K562 (cell line): ENCODE data around the gene CSNK1G2. TPM values are rescaled to one million over a fixed set of nuclear protein-coding genes. Genes with fewer than 3 reads are reported as not detected.
A peak's percentile ranks its signal among the peaks of the same experiment; 100 is the strongest.

ENCODE experiments used
- EP400 ChIP-seq: fragments of 450-650 bp; IDR thresholded peaks from 2 replicates; pipeline ENCODE4 v1.6.1; 2017; ENCODE audit warnings: antibody characterized with exemption, mild to moderate bottlenecking, moderate library complexity
- NR1H2 ChIP-seq: sonication (generic); formaldehyde crosslinking; IDR thresholded peaks from 2 replicates; pipeline ENCODE4 v1.4.0; 2020; ENCODE audit warnings: mild to moderate bottlenecking, missing genetic modification reagents
- POLR2G ChIP-seq: fragments of 200-400 bp; formaldehyde crosslinking; IDR thresholded peaks from 2 replicates; pipeline ENCODE4 v1.6.1; 2017; ENCODE audit warnings: low read depth, mild to moderate bottlenecking, antibody characterized with exemption, low read length, moderate library complexity
- RBFOX2 ChIP-seq: fragments of 200-400 bp; formaldehyde crosslinking; IDR thresholded peaks from 2 replicates; pipeline ENCODE4 v1.6.1; 2017; ENCODE audit warnings: low read depth, mild to moderate bottlenecking, low read length, moderate library complexity
- RBM14 ChIP-seq: fragments of 200-400 bp; formaldehyde crosslinking; IDR thresholded peaks from 2 replicates; pipeline ENCODE4 v1.6.1; 2018; ENCODE audit warnings: low read depth, mild to moderate bottlenecking, low read length, moderate library complexity, borderline replicate concordance; ENCODE audit not compliant: insufficient read depth
- RNF219 ChIP-seq: fragments of 250-450 bp; sonication (Bioruptor Pico); IDR thresholded peaks from 2 replicates; pipeline ENCODE4 v1.5.0; 2022; ENCODE audit warnings: mild to moderate bottlenecking
- SRF ChIP-seq, 2 experiments: fragments of 250-450, 450-650 bp in 1 of 2; sonication (Bioruptor Pico) in 1 of 2; sonication (generic) in 1 of 2; formaldehyde crosslinking; IDR thresholded peaks; 2 replicates each; pipeline versions ENCODE4 v1.5.0 to v1.5.1; 2020 to 2022; ENCODE audit warnings: mild to moderate bottlenecking in 1 of 2, missing genetic modification reagents in 1 of 2
- ZNF717 ChIP-seq: fragments of 250-450 bp; sonication (Bioruptor Pico); IDR thresholded peaks from 2 replicates; pipeline ENCODE4 v1.5.0; 2021
- polyA plus RNA-seq, 8 experiments: library from polyadenylated mRNA; depleted of rRNA in 4 of 8; stranded (reverse) in 5 of 8; unstranded in 3 of 8; fragments of >200 nt; fragmentation: Nextera tagmentation in 2 of 8; fragmentation: Illumina TruSeq in 1 of 8; extraction: Ambion mirVana in 2 of 8; extraction: Trizol in 1 of 8; gene quantifications; 2 replicates each; pipeline versions ENCODE4 v1.2.1 to v1.2.3, GENCODE V29; 2011 to 2014; ENCODE audit warnings: inconsistent platforms in 1 of 8, missing spikeins in 1 of 8
- total RNA-seq, 7 experiments: library from RNA; depleted of rRNA in 6 of 7; stranded (reverse); fragments of >200 nt in 6 of 7; fragmentation: Illumina TruSeq in 2 of 7; extraction: Trizol in 2 of 7; gene quantifications; 2 replicates each; pipeline versions ENCODE4 v1.2.1 to v1.2.3, GENCODE V29; 2011 to 2021; ENCODE audit warnings: low replicate concordance in 1 of 7
- TF ChIP-seq, protein P1 (sequence below): fragments of 450-650 bp; IDR thresholded peaks from 2 replicates; pipeline ENCODE4 v1.6.1; 2016; ENCODE audit warnings: mild to moderate bottlenecking, moderate library complexity
- TF ChIP-seq, protein P2 (sequence below): sonication (generic); formaldehyde crosslinking; IDR thresholded peaks from 2 replicates; pipeline ENCODE4 v1.8.0; 2022; ENCODE audit warnings: mild to moderate bottlenecking, missing genetic modification reagents

The CSNK1G2 gene
- total and polyA plus RNA-seq, 9 of the 15 experiments (the other 6 are each of a cell fraction or from before 2014, with no cell fraction given) = 0.48 to 119 (median 49.5) TPM

DNA sequence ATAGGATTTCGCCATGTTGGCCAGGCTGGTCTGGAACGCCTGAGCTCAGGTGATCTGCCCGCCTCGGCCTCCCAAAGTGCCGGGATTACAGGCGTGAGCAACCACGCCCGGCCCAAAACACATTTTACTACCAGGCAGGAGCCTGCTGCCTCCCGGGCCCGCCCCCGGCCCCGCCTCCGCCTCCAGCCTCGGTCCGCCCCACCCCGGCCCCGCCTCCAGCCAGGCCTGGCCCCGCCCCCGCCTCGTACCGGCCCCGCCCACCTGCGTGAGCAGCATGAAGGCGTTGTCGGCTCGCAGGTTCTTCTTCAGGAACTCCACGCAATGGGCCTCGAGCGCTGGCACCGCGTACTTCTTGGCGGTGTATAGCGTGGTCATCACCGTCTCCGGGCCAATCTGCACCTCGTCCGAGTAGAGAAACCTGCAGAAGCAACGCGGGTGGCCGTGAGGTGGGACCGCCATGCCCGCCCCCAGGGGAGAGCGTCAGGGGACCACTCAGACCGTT is 51.8 kb downstream of the CSNK1G2 start (continued):
- TF ChIP-seq, protein P1, sequence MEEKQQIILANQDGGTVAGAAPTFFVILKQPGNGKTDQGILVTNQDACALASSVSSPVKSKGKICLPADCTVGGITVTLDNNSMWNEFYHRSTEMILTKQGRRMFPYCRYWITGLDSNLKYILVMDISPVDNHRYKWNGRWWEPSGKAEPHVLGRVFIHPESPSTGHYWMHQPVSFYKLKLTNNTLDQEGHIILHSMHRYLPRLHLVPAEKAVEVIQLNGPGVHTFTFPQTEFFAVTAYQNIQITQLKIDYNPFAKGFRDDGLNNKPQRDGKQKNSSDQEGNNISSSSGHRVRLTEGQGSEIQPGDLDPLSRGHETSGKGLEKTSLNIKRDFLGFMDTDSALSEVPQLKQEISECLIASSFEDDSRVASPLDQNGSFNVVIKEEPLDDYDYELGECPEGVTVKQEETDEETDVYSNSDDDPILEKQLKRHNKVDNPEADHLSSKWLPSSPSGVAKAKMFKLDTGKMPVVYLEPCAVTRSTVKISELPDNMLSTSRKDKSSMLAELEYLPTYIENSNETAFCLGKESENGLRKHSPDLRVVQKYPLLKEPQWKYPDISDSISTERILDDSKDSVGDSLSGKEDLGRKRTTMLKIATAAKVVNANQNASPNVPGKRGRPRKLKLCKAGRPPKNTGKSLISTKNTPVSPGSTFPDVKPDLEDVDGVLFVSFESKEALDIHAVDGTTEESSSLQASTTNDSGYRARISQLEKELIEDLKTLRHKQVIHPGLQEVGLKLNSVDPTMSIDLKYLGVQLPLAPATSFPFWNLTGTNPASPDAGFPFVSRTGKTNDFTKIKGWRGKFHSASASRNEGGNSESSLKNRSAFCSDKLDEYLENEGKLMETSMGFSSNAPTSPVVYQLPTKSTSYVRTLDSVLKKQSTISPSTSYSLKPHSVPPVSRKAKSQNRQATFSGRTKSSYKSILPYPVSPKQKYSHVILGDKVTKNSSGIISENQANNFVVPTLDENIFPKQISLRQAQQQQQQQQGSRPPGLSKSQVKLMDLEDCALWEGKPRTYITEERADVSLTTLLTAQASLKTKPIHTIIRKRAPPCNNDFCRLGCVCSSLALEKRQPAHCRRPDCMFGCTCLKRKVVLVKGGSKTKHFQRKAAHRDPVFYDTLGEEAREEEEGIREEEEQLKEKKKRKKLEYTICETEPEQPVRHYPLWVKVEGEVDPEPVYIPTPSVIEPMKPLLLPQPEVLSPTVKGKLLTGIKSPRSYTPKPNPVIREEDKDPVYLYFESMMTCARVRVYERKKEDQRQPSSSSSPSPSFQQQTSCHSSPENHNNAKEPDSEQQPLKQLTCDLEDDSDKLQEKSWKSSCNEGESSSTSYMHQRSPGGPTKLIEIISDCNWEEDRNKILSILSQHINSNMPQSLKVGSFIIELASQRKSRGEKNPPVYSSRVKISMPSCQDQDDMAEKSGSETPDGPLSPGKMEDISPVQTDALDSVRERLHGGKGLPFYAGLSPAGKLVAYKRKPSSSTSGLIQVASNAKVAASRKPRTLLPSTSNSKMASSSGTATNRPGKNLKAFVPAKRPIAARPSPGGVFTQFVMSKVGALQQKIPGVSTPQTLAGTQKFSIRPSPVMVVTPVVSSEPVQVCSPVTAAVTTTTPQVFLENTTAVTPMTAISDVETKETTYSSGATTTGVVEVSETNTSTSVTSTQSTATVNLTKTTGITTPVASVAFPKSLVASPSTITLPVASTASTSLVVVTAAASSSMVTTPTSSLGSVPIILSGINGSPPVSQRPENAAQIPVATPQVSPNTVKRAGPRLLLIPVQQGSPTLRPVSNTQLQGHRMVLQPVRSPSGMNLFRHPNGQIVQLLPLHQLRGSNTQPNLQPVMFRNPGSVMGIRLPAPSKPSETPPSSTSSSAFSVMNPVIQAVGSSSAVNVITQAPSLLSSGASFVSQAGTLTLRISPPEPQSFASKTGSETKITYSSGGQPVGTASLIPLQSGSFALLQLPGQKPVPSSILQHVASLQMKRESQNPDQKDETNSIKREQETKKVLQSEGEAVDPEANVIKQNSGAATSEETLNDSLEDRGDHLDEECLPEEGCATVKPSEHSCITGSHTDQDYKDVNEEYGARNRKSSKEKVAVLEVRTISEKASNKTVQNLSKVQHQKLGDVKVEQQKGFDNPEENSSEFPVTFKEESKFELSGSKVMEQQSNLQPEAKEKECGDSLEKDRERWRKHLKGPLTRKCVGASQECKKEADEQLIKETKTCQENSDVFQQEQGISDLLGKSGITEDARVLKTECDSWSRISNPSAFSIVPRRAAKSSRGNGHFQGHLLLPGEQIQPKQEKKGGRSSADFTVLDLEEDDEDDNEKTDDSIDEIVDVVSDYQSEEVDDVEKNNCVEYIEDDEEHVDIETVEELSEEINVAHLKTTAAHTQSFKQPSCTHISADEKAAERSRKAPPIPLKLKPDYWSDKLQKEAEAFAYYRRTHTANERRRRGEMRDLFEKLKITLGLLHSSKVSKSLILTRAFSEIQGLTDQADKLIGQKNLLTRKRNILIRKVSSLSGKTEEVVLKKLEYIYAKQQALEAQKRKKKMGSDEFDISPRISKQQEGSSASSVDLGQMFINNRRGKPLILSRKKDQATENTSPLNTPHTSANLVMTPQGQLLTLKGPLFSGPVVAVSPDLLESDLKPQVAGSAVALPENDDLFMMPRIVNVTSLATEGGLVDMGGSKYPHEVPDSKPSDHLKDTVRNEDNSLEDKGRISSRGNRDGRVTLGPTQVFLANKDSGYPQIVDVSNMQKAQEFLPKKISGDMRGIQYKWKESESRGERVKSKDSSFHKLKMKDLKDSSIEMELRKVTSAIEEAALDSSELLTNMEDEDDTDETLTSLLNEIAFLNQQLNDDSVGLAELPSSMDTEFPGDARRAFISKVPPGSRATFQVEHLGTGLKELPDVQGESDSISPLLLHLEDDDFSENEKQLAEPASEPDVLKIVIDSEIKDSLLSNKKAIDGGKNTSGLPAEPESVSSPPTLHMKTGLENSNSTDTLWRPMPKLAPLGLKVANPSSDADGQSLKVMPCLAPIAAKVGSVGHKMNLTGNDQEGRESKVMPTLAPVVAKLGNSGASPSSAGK = peak; percentile 60
- TF ChIP-seq SRF (CRISPR knock-in tag; IDR thresholded peaks at IDR 0.05) (no peak), EP400 (no peak), RNF219 (CRISPR knock-in tag) (no peak), RBM14 (no peak), ZNF717 (CRISPR knock-in tag) (no peak), RBFOX2 (peak; percentile 49; the same call in 1 of the 2 replicates), NR1H2 (no peak), POLR2G (peak; percentile 62)
- TF ChIP-seq, protein P2, sequence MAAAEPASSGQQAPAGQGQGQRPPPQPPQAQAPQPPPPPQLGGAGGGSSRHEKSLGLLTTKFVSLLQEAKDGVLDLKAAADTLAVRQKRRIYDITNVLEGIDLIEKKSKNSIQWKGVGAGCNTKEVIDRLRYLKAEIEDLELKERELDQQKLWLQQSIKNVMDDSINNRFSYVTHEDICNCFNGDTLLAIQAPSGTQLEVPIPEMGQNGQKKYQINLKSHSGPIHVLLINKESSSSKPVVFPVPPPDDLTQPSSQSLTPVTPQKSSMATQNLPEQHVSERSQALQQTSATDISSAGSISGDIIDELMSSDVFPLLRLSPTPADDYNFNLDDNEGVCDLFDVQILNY (CRISPR knock-in tag) = 0 out of 2 replicates have a peak, but pooled peaks have one; percentile 37
- TF ChIP-seq, all 486 proteins: peak for 10
